Caco-2 (cell line): ENCODE data around the gene TRAPPC2L. TPM values are rescaled to one million over a fixed set of nuclear protein-coding genes. Genes with fewer than 3 reads are reported as not detected.
A peak's percentile ranks its signal among the peaks of the same experiment; 100 is the strongest.

Experiments used
- BruUV-seq: library from RNA; stranded (reverse); fragments of 400-500 nt; replicated peaks from 2 replicates; lab custom pipeline; 2021; lab: Mats Ljungman, UMichigan
- CTCF ChIA-PET: fragments of 300-600 bp; sonication (Branson Sonifier 250); formaldehyde crosslinking; loops from one replicate; lab custom pipeline; 2022; ENCODE audit warnings: antibody characterized with exemption; lab: Charles Lee
- POLR2A ChIA-PET: fragments of 300-600 bp; sonication (Branson Sonifier 250); formaldehyde crosslinking; loops from one replicate; lab custom pipeline; 2022; ENCODE audit warnings: antibody characterized with exemption; lab: Charles Lee
- DNase-seq, 2 experiments: peaks; one replicate each; pipeline versions ENCODE4 v3.0.0 to v3.0.0-alpha.2; 2020 to 2022
- H3K27me3 ChIP-seq: replicated peaks from 2 replicates; pipeline ENCODE4 v1.6.0; 2011; ENCODE audit warnings: low read length; ENCODE audit not compliant: control insufficient read depth, insufficient read depth
- H3K36me3 ChIP-seq: 2 replicates; pipeline ENCODE4 v1.5.1; 2011; ENCODE audit warnings: low read length; ENCODE audit not compliant: control insufficient read depth, insufficient read depth
- H3K4me1 ChIP-seq: fragments of 250-450 bp; sonication (Bioruptor Pico); 2 replicates; pipeline ENCODE4 v1.5.1; 2020; ENCODE audit warnings: mild to moderate bottlenecking
- H3K4me3 ChIP-seq: 2 replicates; pipeline ENCODE4 v1.5.1; 2011; ENCODE audit warnings: low read depth, mild to moderate bottlenecking, control low read depth, low read length
- H3K9me3 ChIP-seq: fragments of 250-450 bp; sonication (Bioruptor Pico); 2 replicates; pipeline ENCODE4 v1.5.1; 2020; ENCODE audit warnings: mild to moderate bottlenecking, moderate library complexity
- H3K27ac Mint-ChIP-seq: one replicate; pipeline ENCODE4 v1.8.0; 2022; ENCODE audit warnings: mixed read lengths; ENCODE audit not compliant: unreplicated experiment
- H3K27me3 Mint-ChIP-seq: one replicate; pipeline ENCODE4 v1.8.0; 2022; ENCODE audit warnings: mixed read lengths; ENCODE audit not compliant: insufficient read depth, unreplicated experiment
- H3K36me3 Mint-ChIP-seq: one replicate; pipeline ENCODE4 v1.8.0; 2022; ENCODE audit warnings: mild to moderate bottlenecking, mixed read lengths; ENCODE audit not compliant: insufficient read depth, unreplicated experiment
- H3K4me1 Mint-ChIP-seq: one replicate; pipeline ENCODE4 v1.8.0; 2022; ENCODE audit warnings: low read depth, mixed read lengths; ENCODE audit not compliant: unreplicated experiment
- H3K4me3 Mint-ChIP-seq: one replicate; pipeline ENCODE4 v1.8.0; 2022; ENCODE audit warnings: mild to moderate bottlenecking, moderate library complexity, mixed read lengths; ENCODE audit not compliant: unreplicated experiment
- H3K9me3 Mint-ChIP-seq: one replicate; pipeline ENCODE4 v1.8.0; 2022; ENCODE audit warnings: mixed read lengths; ENCODE audit not compliant: unreplicated experiment
- CTCF ChIP-seq, 2 experiments: fragments of 200-600 bp in 1 of 2; IDR thresholded peaks; 1 replicate in 1 of 2; 2 replicates in 1 of 2; pipeline versions ENCODE4 v1.5.1 to v1.8.0; 2011 to 2022; ENCODE audit warnings: antibody characterized with exemption in 1 of 2, control low read depth in 1 of 2, inconsistent platforms in 1 of 2, low read depth in 1 of 2, low read length in 1 of 2, mild to moderate bottlenecking in 1 of 2, moderate library complexity in 1 of 2; ENCODE audit not compliant: insufficient read depth in 1 of 2, severe bottlenecking in 1 of 2, unreplicated experiment in 1 of 2
- intact Hi-C: fragments of 100-400 bp; cut with micrococcal nuclease; formaldehyde crosslinking; loops from one replicate; pipeline ENCODE4 v1.10.0; 2022; ENCODE audit not compliant: unreplicated experiment
- total RNA-seq: library from RNA; stranded (reverse); gene quantifications from 2 replicates; pipeline ENCODE4 v1.2.3, GENCODE V29; 2022

TRAPPC2L gene
- total RNA-seq, 1 experiment from 2014 or later = 179 TPM

GRCh38 chr16:88855736-88856121 lies 1.2 kb upstream of the TRAPPC2L start:
- TF ChIP-seq CTCF (IDR thresholded peaks at IDR 0.05; ENCODE audit: insufficient read depth in 1 of 2, low read depth in 1 of 2, low read length in 1 of 2, severe bottlenecking in 1 of 2, unreplicated experiment in 1 of 2) = no peak
- Mint-ChIP-seq H3K27me3 (no peaks in the 10 kb centered on the region), H3K4me1 (peaks cover 18% of the 10 kb centered on the region), H3K36me3 (peaks cover 34% of the 10 kb centered on the region), H3K9me3 (no peaks in the 10 kb centered on the region), H3K27ac (peak overlapping the region; percentile 87), H3K4me3 (peak overlapping the region; percentile 95)
- 0 out of 2 replicates have a peak, but pooled peaks cover 6% of the 10 kb centered on the region for H3K36me3 ChIP-seq
- H3K4me1 ChIP-seq = peaks cover 11% of the 10 kb centered on the region
- DNase-seq = no peak
- CTCF ChIA-PET = no interaction called here
- H3K9me3 ChIP-seq = no peaks in the 10 kb centered on the region
- intact Hi-C loops = loop anchor here (5.0 kb wide), 1 partner anchor 358 kb away; no protein-coding TSS in a partner anchor
- peak overlapping the region; percentile 86 for H3K4me3 ChIP-seq
- BruUV-seq = TSS peak; percentile 25
- H3K27me3 ChIP-seq = no peaks in the 10 kb centered on the region
- POLR2A ChIA-PET = no interaction called here

DNA sequence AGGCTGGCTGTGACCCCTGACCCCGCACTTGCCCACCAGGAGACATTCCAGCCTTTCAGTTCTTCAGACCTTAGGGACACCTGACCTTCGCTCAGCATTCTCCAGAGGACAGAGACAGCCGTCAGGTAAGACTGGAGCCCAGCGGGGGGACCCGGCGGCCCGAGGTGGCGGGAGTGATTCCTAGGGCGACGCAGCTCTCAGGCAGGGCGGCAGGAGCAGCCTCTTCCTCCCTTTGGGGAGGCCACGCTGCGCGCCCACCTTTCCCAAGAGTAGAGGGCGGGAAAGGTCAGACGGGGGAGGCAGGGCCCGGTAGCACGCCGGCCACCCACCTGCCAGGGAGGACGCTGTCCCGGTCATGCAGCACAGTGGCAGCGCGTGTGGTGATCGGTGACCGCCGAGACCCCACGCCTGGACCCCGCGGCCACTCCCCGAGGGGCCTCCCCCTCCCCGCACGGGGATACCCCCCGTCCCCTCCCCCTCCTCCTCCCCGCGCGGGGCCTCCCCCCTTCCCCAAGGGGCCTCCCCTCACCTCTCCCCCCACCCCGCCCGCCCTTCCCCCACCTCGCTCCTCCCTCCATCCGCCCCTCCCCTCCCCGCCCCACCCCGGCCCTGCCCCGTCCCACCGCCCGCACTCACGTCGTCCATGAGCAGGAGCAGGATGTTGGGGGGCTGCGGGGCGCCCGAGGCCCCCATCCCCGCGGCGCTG lies 652 bp upstream of the TRAPPC2L start:
- H3K36me3 Mint-ChIP-seq = peaks cover 34% of the 10 kb centered on the region
- peak overlapping the region; percentile 86 for H3K4me3 ChIP-seq
- H3K4me3 Mint-ChIP-seq = peak overlapping the region; percentile 95
- H3K9me3 Mint-ChIP-seq = no peaks in the 10 kb centered on the region
- H3K36me3 ChIP-seq = 0 out of 2 replicates have a peak, but pooled peaks cover 6% of the 10 kb centered on the region
- ChIA-PET POLR2A (interaction anchor here (0.6 to 2.1 kb wide), 3 partner anchors 12 to 44 kb away, joined by 3 to 13 read pairs (median 3); partner anchors contain the start of gene APRT), CTCF (interaction anchor here (0.8 to 2.4 kb wide), 4 partner anchors 10 to 119 kb away, joined by 3 to 18 read pairs (median 11); partner anchors contain the start of gene APRT)
- no TSS peak for BruUV-seq
- peaks cover 18% of the 10 kb centered on the region for H3K4me1 Mint-ChIP-seq
- TF ChIP-seq CTCF (IDR thresholded peaks at IDR 0.05; ENCODE audit: insufficient read depth in 1 of 2, low read depth in 1 of 2, low read length in 1 of 2, severe bottlenecking in 1 of 2, unreplicated experiment in 1 of 2) = no peak
- H3K27ac Mint-ChIP-seq = peak overlapping the region; percentile 98
- DNase-seq = peak; percentile 58 to 74
- no peaks in the 10 kb centered on the region for H3K27me3 ChIP-seq
- no peaks in the 10 kb centered on the region for H3K9me3 ChIP-seq
- intact Hi-C loops = loop anchor here (5.0 kb wide), 1 partner anchor 359 kb away; no protein-coding TSS in a partner anchor
- H3K4me1 ChIP-seq = peaks cover 11% of the 10 kb centered on the region
- no peaks in the 10 kb centered on the region for H3K27me3 Mint-ChIP-seq

GRCh38 chr16:88857728-88858339 lies 907 bp downstream of the TRAPPC2L start:
- peak; percentile 64 to 96 for TF ChIP-seq CTCF (IDR thresholded peaks at IDR 0.05; ENCODE audit: insufficient read depth in 1 of 2, low read depth in 1 of 2, low read length in 1 of 2, severe bottlenecking in 1 of 2, unreplicated experiment in 1 of 2)
- CTCF ChIA-PET = interaction anchor here (0.5 to 2.4 kb wide), 14 partner anchors 17 to 488 kb away, joined by 3 to 18 read pairs (median 4); partner anchors contain the start of genes APRT and PIEZO1
- peak; percentile 83 to 86 for DNase-seq
- Histone ChIP-seq H3K4me3 (peak overlapping the region; percentile 86), H3K27me3 (no peaks in the 10 kb centered on the region), H3K4me1 (peaks cover 11% of the 10 kb centered on the region), H3K9me3 (no peaks in the 10 kb centered on the region), H3K36me3 (0 out of 2 replicates have a peak, but pooled peaks cover 6% of the 10 kb centered on the region)
- H3K27ac Mint-ChIP-seq = peak overlapping the region; percentile 98
- POLR2A ChIA-PET = interaction anchor here (0.6 to 2.1 kb wide), 3 partner anchors 39 to 390 kb away, joined by 3 to 13 read pairs (median 4); partner anchors contain the start of gene APRT
- H3K4me1 Mint-ChIP-seq = peaks cover 18% of the 10 kb centered on the region
- intact Hi-C loops = loop anchor here (1.0 to 5.0 kb wide), 3 partner anchors 42 to 361 kb away; no protein-coding TSS in a partner anchor
- no peaks in the 10 kb centered on the region for H3K27me3 Mint-ChIP-seq
- no peaks in the 10 kb centered on the region for H3K9me3 Mint-ChIP-seq
- H3K4me3 Mint-ChIP-seq = peak overlapping the region; percentile 95
- peaks cover 28% of the 10 kb centered on the region for H3K36me3 Mint-ChIP-seq
- BruUV-seq = TSS peak; percentile 50
